Fibroblast of villous mesenchyme (primary cell): ENCODE data around the gene TTC24. TPM values are rescaled to one million over a fixed set of nuclear protein-coding genes. Genes with fewer than 3 reads are reported as not detected.
A peak's percentile ranks its signal among the peaks of the same experiment; 100 is the strongest.
"Not testable (repeated sequence)": the region's sequence is repeated elsewhere in the genome, so short reads cannot be mapped to it uniquely, and the experiment has no call there.

Experiments
- DNase-seq: peaks from one replicate; pipeline ENCODE4 v3.0.0-alpha.2; 2010; ENCODE audit warnings: low read depth
- H3K4me3 ChIP-seq: 2 replicates; pipeline ENCODE4 v1.5.1; 2011; ENCODE audit warnings: low read depth, mild to moderate bottlenecking, low read length
- total RNA-seq: library from RNA; depleted of rRNA; stranded (reverse); fragments of >200 nt; gene quantifications from 2 replicates; pipeline ENCODE4 v1.2.3, GENCODE V29; 2012
- TF ChIP-seq, protein P1 (sequence below): IDR thresholded peaks from 2 replicates; pipeline ENCODE4 v1.5.1; 2012; ENCODE audit warnings: low read depth, mild to moderate bottlenecking, low read length; ENCODE audit not compliant: insufficient read depth

TTC24 gene
- total RNA-seq, 1 donor = not detected

DNA sequence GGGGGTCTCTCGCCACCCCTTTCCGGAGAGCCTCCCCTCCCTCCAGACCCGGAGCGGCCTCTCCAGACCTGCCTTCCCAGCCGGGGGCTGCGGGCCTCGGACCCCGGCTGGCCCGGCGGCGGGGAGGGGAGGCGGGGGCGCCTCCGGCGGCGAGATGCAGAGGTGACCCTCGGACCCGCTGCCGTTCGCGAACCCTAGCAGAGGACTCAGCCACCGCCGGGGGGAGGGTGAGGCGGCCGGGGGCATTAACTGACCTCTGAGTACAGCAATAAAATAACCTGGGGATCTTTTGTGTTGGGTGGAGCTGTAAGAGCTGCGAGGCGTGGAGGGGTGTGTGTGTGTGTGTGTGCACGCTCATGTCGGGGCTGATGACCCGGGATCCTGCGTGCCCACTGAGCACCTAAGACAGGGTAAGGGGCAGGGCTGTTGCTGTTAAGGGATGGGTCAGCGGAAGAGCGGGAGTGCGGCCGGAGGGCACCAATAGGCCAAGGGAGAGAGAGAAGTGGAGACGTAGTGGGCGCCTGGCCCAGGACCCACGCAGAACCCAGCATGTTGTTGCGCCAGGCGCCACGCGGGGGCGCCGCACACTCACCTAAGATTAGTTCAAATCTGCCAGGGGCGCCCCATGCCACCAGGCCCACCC lies 46.0 kb downstream of the TTC24 start:
- DNase-seq = peak; percentile 46
- TF ChIP-seq, protein P1, sequence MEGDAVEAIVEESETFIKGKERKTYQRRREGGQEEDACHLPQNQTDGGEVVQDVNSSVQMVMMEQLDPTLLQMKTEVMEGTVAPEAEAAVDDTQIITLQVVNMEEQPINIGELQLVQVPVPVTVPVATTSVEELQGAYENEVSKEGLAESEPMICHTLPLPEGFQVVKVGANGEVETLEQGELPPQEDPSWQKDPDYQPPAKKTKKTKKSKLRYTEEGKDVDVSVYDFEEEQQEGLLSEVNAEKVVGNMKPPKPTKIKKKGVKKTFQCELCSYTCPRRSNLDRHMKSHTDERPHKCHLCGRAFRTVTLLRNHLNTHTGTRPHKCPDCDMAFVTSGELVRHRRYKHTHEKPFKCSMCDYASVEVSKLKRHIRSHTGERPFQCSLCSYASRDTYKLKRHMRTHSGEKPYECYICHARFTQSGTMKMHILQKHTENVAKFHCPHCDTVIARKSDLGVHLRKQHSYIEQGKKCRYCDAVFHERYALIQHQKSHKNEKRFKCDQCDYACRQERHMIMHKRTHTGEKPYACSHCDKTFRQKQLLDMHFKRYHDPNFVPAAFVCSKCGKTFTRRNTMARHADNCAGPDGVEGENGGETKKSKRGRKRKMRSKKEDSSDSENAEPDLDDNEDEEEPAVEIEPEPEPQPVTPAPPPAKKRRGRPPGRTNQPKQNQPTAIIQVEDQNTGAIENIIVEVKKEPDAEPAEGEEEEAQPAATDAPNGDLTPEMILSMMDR = peak; percentile 80
- H3K4me3 ChIP-seq = no peak overlapping the region

DNA sequence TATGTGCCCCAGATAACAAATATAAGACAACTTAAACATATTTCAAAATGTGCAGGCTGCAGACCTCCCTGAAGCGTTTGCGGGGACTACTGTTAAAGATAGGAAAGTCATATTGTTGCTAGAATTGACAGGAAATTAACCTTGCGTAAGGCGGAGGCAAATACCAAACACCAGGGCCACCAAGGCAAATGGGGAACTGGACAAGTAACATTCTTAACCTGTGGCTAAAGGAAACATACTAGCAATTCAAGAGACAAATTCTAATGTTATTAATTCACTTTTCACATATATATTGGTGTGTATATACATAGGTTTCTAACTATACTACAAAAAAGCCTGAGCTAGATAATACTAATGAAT lies 46.5 kb downstream of the TTC24 start:
- TF ChIP-seq, protein P1 = no peak
- no peak for DNase-seq
- no peak overlapping the region for H3K4me3 ChIP-seq

DNA sequence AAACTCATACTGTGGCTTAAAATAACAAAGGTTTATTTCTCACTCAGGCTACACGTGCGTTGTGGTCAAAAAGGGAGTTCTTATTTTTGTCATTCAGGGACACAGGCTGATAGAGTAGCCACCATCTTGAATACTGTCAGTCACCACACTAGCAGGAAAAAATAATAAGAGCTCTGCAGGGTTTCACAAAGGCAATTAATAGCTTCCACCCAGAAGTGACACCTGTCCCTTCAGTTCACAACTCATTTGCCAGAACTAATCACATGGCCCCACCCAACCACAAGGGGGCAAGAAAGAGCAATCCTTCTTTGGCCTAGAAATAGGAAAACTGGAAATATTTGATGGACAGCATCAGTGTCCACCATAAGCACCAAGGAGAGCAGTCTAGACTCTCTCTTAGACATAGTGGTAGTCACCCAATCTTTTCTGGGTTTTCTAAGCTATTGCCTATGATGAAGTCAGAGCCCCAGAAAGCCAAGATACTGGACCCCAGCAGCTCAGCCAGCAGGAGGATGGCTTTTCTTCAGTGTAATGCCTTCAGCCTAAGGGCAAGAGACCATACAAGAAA lies 47.9 kb downstream of the TTC24 start:
- DNase-seq = peak; percentile 56
- no peak overlapping the region for H3K4me3 ChIP-seq
- TF ChIP-seq, protein P1 = peak; percentile 82

DNA sequence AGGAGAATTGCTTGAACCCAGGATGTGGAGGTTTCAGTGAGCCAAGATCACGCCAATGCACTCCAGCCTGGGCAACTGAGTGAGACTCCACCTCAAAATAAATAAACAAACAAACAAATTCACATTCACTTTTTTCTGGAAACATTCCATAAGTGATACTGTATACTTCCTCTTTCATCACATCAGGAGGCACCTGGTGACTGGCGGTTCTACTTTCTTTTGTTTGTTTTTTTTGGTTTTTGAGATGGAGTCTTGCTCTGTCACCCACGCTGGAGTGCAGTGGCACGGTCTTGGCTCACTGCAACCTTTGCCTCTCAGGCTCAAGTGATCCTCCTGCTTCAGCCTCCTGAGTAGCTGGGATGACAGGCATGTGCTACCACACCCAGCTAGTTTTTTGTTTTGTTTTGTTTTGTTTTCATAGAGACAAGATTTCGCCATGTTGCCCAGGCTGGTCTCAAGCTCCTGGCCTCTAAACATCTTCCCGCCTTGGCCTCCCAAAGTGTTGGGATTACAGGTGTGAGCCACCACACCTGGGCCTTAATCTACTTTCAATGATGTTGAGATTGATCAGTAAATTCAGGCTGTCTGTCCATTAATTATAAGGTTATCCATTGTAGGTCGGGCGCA lies 50.4 kb downstream of the TTC24 start:
- TF ChIP-seq, protein P1 = no peak
- no peak for DNase-seq
- H3K4me3 ChIP-seq = no peak overlapping the region

DNA sequence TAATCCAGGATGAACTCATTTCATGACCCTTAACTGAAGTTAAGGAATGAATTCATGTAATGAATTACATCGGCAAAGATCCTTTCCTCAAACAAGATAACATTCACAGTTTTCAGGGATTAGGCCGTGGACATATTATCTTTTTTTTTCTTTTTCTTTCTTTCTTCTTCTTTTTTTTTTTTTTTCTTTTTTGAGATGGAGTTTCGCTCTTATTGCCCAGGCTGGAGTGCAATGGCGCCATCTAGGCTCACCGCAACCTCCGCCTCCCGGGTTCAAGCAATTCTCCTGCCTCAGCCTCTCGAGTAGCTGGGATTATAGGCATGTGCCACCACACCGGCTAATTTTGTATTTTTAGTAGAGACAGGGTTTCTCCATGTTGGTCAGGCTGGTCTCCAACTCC lies 51.6 kb downstream of the TTC24 start:
- DNase-seq, H3K4me3 ChIP-seq: not testable (repeated sequence)

DNA sequence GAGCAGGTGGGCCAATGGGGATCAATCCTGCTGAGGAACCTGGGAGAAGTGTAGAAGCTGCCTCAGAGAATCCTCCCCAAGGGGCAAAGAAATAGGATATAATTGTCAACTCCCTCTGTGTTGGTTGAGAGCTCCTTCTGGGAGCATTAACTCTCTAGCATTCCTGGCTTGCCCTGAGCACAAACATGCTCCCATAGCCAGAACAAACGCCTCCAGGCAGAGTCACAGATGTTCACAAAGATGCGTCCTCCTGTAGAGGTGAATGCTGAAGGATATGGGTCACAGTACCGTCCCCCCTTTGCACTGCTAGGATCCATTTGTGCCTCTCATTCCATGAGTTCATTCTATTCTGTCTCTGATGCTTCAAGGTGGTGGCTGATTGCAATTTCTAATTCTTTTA lies 52.8 kb downstream of the TTC24 start:
- H3K4me3 ChIP-seq = no peak overlapping the region
- no peak for DNase-seq
- TF ChIP-seq, protein P1 = no peak

Other genes starting within 250 kb of the TTC24 start
- gene CCT3, start 241.4 kb upstream of the TTC24 start, total RNA-seq = 268 and 431 TPM in 2 replicates
- gene TSACC, start 241.2 kb upstream of the TTC24 start, total RNA-seq = not detected in 2 replicates
- gene RHBG, start 210.5 kb upstream of the TTC24 start, total RNA-seq = not detected in 2 replicates
- gene MEF2D, start 78.9 kb upstream of the TTC24 start, total RNA-seq = 10.0 and 10.8 TPM in 2 replicates
- gene IQGAP3, start 7.2 kb upstream of the TTC24 start, total RNA-seq = 20.9 and 24.2 TPM in 2 replicates
- gene NAXE, start 12.1 kb downstream of the TTC24 start, total RNA-seq = 67.8 and 74.4 TPM in 2 replicates
- gene GPATCH4, start 21.8 kb downstream of the TTC24 start, total RNA-seq = 15.1 and 24.2 TPM in 2 replicates
- gene HAPLN2, start 39.7 kb downstream of the TTC24 start, total RNA-seq = not detected in 2 replicates
- not detected in 2 replicates for gene BCAN, start 62.4 kb downstream of the TTC24 start, total RNA-seq
- 66.4 and 66.9 TPM in 2 replicates for gene NES, start 97.7 kb downstream of the TTC24 start, total RNA-seq
- gene CRABP2, start 125.9 kb downstream of the TTC24 start, total RNA-seq = 39.0 and 80.7 TPM in 2 replicates
- gene METTL25B, start 148.7 kb downstream of the TTC24 start, total RNA-seq = 9.0 and 12.5 TPM in 2 replicates
- 17.4 and 22.9 TPM in 2 replicates for gene ISG20L2, start 149.0 kb downstream of the TTC24 start, total RNA-seq
- 21.6 and 26.1 TPM in 2 replicates for gene MRPL24, start 161.4 kb downstream of the TTC24 start, total RNA-seq
- gene HDGF, start 172.0 kb downstream of the TTC24 start, total RNA-seq = 196 and 197 TPM in 2 replicates
- 19.0 TPM in 2 replicates for gene PRCC, start 187.8 kb downstream of the TTC24 start, total RNA-seq
- not detected in 2 replicates for gene SH2D2A, start 237.1 kb downstream of the TTC24 start, total RNA-seq